Cerebellar nuclear complex (tissue), 1 donor: Measurements from ENCODE around the gene IFFO2.

Experiments used
- DNase-seq, 2 experiments: peaks; one replicate each; lab custom pipeline; 2025; lab: John Stamatoyannopoulos, UW

IFFO2 gene

GRCh38 chr1:18972531-18972930 is 16.1 kb upstream of the IFFO2 start:
- no peak for DNase-seq

- no peak for DNase-seq
These were observed 14.3 kb upstream of the IFFO2 start for GRCh38 chr1:18970762-18971161.

- DNase-seq: no peak
These were observed 13.9 kb upstream of the IFFO2 start for GRCh38 chr1:18970358-18970757.

GRCh38 chr1:18967066-18967690 is 10.7 kb upstream of the IFFO2 start:
- no peak for DNase-seq

- DNase-seq: no peak
These were observed 9.0 kb upstream of the IFFO2 start for GRCh38 chr1:18965206-18966173.

GRCh38 chr1:18963968-18964367 is 7.5 kb upstream of the IFFO2 start:
- no peak for DNase-seq

- no peak for DNase-seq
These were observed 6.6 kb upstream of the IFFO2 start for GRCh38 chr1:18962855-18963737.

GRCh38 chr1:18962121-18962721 is 5.7 kb upstream of the IFFO2 start:
- DNase-seq: peak in 1 of 2 experiments; percentile 35

- DNase-seq: no peak
These were observed 4.3 kb upstream of the IFFO2 start for GRCh38 chr1:18960821-18961220.

GRCh38 chr1:18960409-18960808 is 3.9 kb upstream of the IFFO2 start:
- DNase-seq: no peak

- no peak for DNase-seq
These were observed 3.1 kb upstream of the IFFO2 start for GRCh38 chr1:18959591-18959990.

- no peak for DNase-seq
These were observed 1.2 kb upstream of the IFFO2 start for GRCh38 chr1:18957532-18958300.

- no peak for DNase-seq
These were observed 653 bp upstream of the IFFO2 start for GRCh38 chr1:18957136-18957521.

- DNase-seq: no peak
These were observed 859 bp downstream of the IFFO2 start for GRCh38 chr1:18955441-18956192.

- no peak for DNase-seq
These were observed 1.4 kb downstream of the IFFO2 start for GRCh38 chr1:18955131-18955440.

- no peak for DNase-seq
These were observed 2.0 kb downstream of the IFFO2 start for GRCh38 chr1:18954270-18955071.

- no peak for DNase-seq
These were observed 2.7 kb downstream of the IFFO2 start for GRCh38 chr1:18953731-18954231.

- DNase-seq: no peak
These were observed 4.6 kb downstream of the IFFO2 start for GRCh38 chr1:18951818-18952391.

- no peak for DNase-seq
These were observed 5.1 kb downstream of the IFFO2 start for GRCh38 chr1:18951416-18951815.
